ENCODE data around the gene ACE2.

The ACE2 gene

DNA sequence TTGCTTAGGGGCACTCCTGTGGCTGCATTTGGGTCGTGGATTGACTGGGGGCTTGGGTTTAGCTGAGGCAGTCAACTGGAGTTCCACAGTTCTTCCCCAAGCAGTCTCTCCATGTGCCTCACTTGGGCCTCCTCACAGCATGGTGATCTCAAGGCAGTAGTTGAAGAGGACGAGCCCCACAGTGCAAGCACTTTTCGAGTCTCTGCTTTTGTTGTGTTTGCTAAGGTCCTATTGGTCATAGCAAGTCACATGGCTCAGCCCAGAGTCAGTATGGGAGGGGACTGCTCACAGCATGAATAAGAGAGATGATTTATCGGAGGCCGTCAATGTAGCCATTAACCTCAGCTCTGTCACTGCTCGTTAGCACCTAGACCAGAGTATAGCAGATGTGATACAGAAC is 70.4 kb downstream of the ACE2 start:
- Histone ChIP-seq H3K4me3 (ENCODE audit: insufficient read length, low read depth) (no peak overlapping the region), H3K9ac (ENCODE audit: insufficient read length, low read depth) (no peak overlapping the region), H3K27me3 (ENCODE audit: insufficient read depth, insufficient read length) (no peaks in the 10 kb centered on the region), H3K36me3 (ENCODE audit: insufficient read depth, insufficient read length, low read length) (no peaks in the 10 kb centered on the region), H3K9me3 (ENCODE audit: insufficient read depth, low read length) (no peaks in the 10 kb centered on the region), H3K4me1 (ENCODE audit: insufficient read depth, insufficient read length) (no peaks in the 10 kb centered on the region)
- no peak for TF ChIP-seq SUZ12 (IDR thresholded peaks at IDR 0.05; ENCODE audit: extremely low read depth, insufficient read depth, insufficient read length)
- no peak for TF ChIP-seq ZNF274 (IDR thresholded peaks at IDR 0.05; ENCODE audit: low read depth, low read length)
- TF ChIP-seq YY1 (IDR thresholded peaks at IDR 0.05; ENCODE audit: insufficient read depth, insufficient read length) = no peak
- no peak for DNase-seq (ENCODE audit: low read depth, low spot score)

DNA sequence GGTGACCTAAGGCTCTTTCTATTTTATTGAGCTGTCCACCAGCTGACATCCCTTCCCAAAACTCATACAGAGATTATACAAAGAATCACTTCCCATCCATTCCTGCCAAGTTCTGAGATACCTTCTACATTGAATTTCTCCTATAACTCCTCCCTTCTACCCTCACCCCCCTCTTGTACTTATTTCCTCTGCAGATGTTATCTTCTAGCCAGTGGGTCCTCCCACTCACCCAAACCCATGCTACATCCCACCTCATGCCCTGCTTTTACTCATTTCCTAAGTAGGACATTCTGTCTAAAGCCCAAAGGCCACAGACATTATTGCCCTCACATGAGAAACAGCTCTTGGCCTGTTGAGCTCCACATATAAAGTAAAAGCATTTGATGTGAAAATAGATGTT is 71.6 kb downstream of the ACE2 start:
- TF ChIP-seq YY1 (IDR thresholded peaks at IDR 0.05; ENCODE audit: insufficient read depth, insufficient read length) (no peak), ZNF274 (IDR thresholded peaks at IDR 0.05; ENCODE audit: low read depth, low read length) (no peak), SUZ12 (IDR thresholded peaks at IDR 0.05; ENCODE audit: extremely low read depth, insufficient read depth, insufficient read length) (no peak)
- Histone ChIP-seq H3K27me3 (ENCODE audit: insufficient read depth, insufficient read length) (no peaks in the 10 kb centered on the region), H3K4me1 (ENCODE audit: insufficient read depth, insufficient read length) (no peaks in the 10 kb centered on the region), H3K9ac (ENCODE audit: insufficient read length, low read depth) (no peak overlapping the region), H3K4me3 (ENCODE audit: insufficient read length, low read depth) (no peak overlapping the region), H3K9me3 (ENCODE audit: insufficient read depth, low read length) (no peaks in the 10 kb centered on the region), H3K36me3 (ENCODE audit: insufficient read depth, insufficient read length, low read length) (no peaks in the 10 kb centered on the region)
- DNase-seq (ENCODE audit: low read depth, low spot score) = no peak

DNA sequence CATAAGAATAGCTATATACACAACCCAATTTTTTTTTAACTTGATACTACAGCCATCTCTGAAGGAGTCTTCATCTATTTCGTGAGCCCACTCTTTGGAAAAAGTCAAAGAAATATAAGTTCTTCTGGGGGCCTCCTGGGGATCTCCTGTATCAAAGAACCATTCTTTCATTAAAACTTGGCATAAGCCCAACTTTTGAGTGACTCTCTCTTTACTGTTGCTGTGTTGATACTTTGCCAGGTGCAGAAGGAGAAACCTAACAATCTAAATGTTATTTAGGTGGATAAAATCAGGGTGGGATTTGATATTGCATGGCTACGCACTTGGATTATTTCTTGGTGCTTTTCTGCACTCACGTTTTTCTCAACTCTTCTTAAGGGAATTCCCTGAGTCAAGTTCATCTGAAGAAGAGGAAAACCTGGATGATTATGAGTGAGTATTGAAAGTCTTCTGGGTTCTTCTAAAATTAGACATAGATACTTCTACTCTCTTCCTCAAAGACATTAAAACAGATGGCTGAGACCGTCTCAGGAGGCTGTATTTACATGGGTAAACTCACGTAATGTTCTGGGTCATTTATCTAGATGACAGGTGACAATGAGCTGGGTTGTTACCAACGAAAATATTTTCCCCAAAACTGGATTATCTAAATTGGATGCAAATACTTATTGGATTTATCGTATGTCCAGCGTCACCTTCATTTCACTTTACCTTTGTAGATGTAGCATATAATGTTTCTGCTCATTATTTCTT is 74.9 kb downstream of the ACE2 start:
- TF ChIP-seq YY1 (IDR thresholded peaks at IDR 0.05; ENCODE audit: insufficient read depth, insufficient read length) (no peak), SUZ12 (IDR thresholded peaks at IDR 0.05; ENCODE audit: extremely low read depth, insufficient read depth, insufficient read length) (no peak), ZNF274 (IDR thresholded peaks at IDR 0.05; ENCODE audit: low read depth, low read length) (no peak)
- H3K9me3 ChIP-seq (ENCODE audit: insufficient read depth, low read length) = no peaks in the 10 kb centered on the region
- DNase-seq (ENCODE audit: low read depth, low spot score) = no peak
- no peaks in the 10 kb centered on the region for H3K4me1 ChIP-seq (ENCODE audit: insufficient read depth, insufficient read length)
- H3K27me3 ChIP-seq (ENCODE audit: insufficient read depth, insufficient read length) = no peaks in the 10 kb centered on the region
- no peak overlapping the region for H3K9ac ChIP-seq (ENCODE audit: insufficient read length, low read depth)
- H3K4me3 ChIP-seq (ENCODE audit: insufficient read length, low read depth) = no peak overlapping the region
- no peaks in the 10 kb centered on the region for H3K36me3 ChIP-seq (ENCODE audit: insufficient read depth, insufficient read length, low read length)

- H3K4me3 ChIP-seq (ENCODE audit: insufficient read length, low read depth) = no peak overlapping the region
- TF ChIP-seq ZNF274 (IDR thresholded peaks at IDR 0.05; ENCODE audit: low read depth, low read length) = no peak
- TF ChIP-seq YY1 (IDR thresholded peaks at IDR 0.05; ENCODE audit: insufficient read depth, insufficient read length) = no peak
- no peak for TF ChIP-seq SUZ12 (IDR thresholded peaks at IDR 0.05; ENCODE audit: extremely low read depth, insufficient read depth, insufficient read length)
- H3K9ac ChIP-seq (ENCODE audit: insufficient read length, low read depth) = no peak overlapping the region
- H3K9me3 ChIP-seq (ENCODE audit: insufficient read depth, low read length) = no peaks in the 10 kb centered on the region
- H3K27me3 ChIP-seq (ENCODE audit: insufficient read depth, insufficient read length) = no peaks in the 10 kb centered on the region
- no peak for DNase-seq (ENCODE audit: low read depth, low spot score)
- H3K4me1 ChIP-seq (ENCODE audit: insufficient read depth, insufficient read length) = no peaks in the 10 kb centered on the region
- H3K36me3 ChIP-seq (ENCODE audit: insufficient read depth, insufficient read length, low read length) = no peaks in the 10 kb centered on the region
Measured at GRCh38 chrX:15524417-15524816, 76.3 kb downstream of the ACE2 start.

GRCh38 chrX:15523088-15523487 is 77.7 kb downstream of the ACE2 start:
- H3K9ac ChIP-seq (ENCODE audit: insufficient read length, low read depth) = no peak overlapping the region
- H3K9me3 ChIP-seq (ENCODE audit: insufficient read depth, low read length) = no peaks in the 10 kb centered on the region
- no peak for DNase-seq (ENCODE audit: low read depth, low spot score)

DNA sequence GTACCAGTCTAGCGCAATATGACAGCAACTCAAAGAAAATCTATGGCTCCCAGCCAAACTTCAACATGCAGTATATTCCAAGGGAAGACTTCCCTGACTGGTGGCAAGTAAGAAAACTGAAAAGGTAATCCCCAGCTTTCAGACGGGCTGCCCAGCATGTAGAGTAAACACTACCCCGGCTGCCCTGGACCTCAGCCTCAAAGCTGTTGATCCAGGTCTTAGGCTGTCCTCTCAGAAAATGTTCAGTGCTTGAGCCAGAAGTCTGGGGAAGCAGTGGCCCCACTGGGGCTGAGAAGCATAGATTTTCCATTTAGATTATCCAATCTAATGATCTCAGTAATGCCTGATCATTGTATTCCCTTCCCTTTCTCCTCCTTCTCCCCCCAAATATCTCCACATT is 78.3 kb downstream of the ACE2 start:
- H3K9me3 ChIP-seq (ENCODE audit: insufficient read depth, low read length) = no peaks in the 10 kb centered on the region
- H3K4me1 ChIP-seq (ENCODE audit: insufficient read depth, insufficient read length) = no peaks in the 10 kb centered on the region
- H3K36me3 ChIP-seq (ENCODE audit: insufficient read depth, insufficient read length, low read length) = no peaks in the 10 kb centered on the region
- H3K4me3 ChIP-seq (ENCODE audit: insufficient read length, low read depth) = no peak overlapping the region
- H3K9ac ChIP-seq (ENCODE audit: insufficient read length, low read depth) = no peak overlapping the region
- no peak for TF ChIP-seq YY1 (IDR thresholded peaks at IDR 0.05; ENCODE audit: insufficient read depth, insufficient read length)
- no peak for TF ChIP-seq ZNF274 (IDR thresholded peaks at IDR 0.05; ENCODE audit: low read depth, low read length)
- no peak for TF ChIP-seq SUZ12 (IDR thresholded peaks at IDR 0.05; ENCODE audit: extremely low read depth, insufficient read depth, insufficient read length)
- H3K27me3 ChIP-seq (ENCODE audit: insufficient read depth, insufficient read length) = no peaks in the 10 kb centered on the region
- no peak for DNase-seq (ENCODE audit: low read depth, low spot score)

More at GRCh38 chrX:15523088-15523487, 77.7 kb downstream of the ACE2 start:
- Histone ChIP-seq H3K4me3 (ENCODE audit: insufficient read length, low read depth) (no peak overlapping the region), H3K4me1 (ENCODE audit: insufficient read depth, insufficient read length) (no peaks in the 10 kb centered on the region), H3K36me3 (ENCODE audit: insufficient read depth, insufficient read length, low read length) (no peaks in the 10 kb centered on the region), H3K27me3 (ENCODE audit: insufficient read depth, insufficient read length) (no peaks in the 10 kb centered on the region)
- TF ChIP-seq YY1 (IDR thresholded peaks at IDR 0.05; ENCODE audit: insufficient read depth, insufficient read length) (no peak), ZNF274 (IDR thresholded peaks at IDR 0.05; ENCODE audit: low read depth, low read length) (no peak), SUZ12 (IDR thresholded peaks at IDR 0.05; ENCODE audit: extremely low read depth, insufficient read depth, insufficient read length) (no peak)

DNA sequence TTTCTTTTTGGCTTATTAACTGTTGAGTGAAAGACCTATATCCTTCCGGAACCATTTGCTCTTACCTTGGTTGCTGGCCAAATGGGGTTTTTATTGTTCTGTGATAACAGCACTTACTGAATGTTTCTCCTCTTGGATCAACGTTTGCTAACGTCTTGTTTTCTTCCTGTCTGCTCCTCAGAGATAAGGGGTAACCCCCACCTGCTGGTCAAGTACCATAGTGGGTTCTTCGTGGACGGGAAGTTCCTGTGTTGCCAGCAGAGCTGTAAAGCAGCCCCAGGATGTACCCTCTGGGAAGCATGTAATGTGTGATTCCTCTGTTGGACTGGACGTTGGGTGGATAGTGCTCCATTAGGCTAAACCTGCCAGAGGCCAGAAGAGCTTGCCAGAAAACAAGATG is 84.8 kb downstream of the ACE2 start:
- no peak for DNase-seq (ENCODE audit: low read depth, low spot score)
- no peaks in the 10 kb centered on the region for H3K27me3 ChIP-seq (ENCODE audit: insufficient read depth, insufficient read length)
- no peak overlapping the region for H3K4me3 ChIP-seq (ENCODE audit: insufficient read length, low read depth)
- H3K9me3 ChIP-seq (ENCODE audit: insufficient read depth, low read length) = no peaks in the 10 kb centered on the region
- H3K9ac ChIP-seq (ENCODE audit: insufficient read length, low read depth) = no peak overlapping the region
- no peaks in the 10 kb centered on the region for H3K4me1 ChIP-seq (ENCODE audit: insufficient read depth, insufficient read length)
- TF ChIP-seq YY1 (IDR thresholded peaks at IDR 0.05; ENCODE audit: insufficient read depth, insufficient read length) = no peak
- TF ChIP-seq SUZ12 (IDR thresholded peaks at IDR 0.05; ENCODE audit: extremely low read depth, insufficient read depth, insufficient read length) = no peak
- no peak for TF ChIP-seq ZNF274 (IDR thresholded peaks at IDR 0.05; ENCODE audit: low read depth, low read length)
- H3K36me3 ChIP-seq (ENCODE audit: insufficient read depth, insufficient read length, low read length) = no peaks in the 10 kb centered on the region

Data from NT2/D1 (cell line).